GM18868 (cell line): ENCODE data around the gene XPR1.
"Not testable (repeated sequence)": the region's sequence is repeated elsewhere in the genome, so short reads cannot be mapped to it uniquely, and the experiment has no call there.

Experiments used
- ATAC-seq: cut with Tn5 transposase; IDR thresholded peaks from one replicate; pipeline ENCODE4 v1.9.1; 2021; ENCODE audit warnings: mild to moderate bottlenecking, moderate library complexity; ENCODE audit not compliant: unreplicated experiment

Gene XPR1

DNA sequence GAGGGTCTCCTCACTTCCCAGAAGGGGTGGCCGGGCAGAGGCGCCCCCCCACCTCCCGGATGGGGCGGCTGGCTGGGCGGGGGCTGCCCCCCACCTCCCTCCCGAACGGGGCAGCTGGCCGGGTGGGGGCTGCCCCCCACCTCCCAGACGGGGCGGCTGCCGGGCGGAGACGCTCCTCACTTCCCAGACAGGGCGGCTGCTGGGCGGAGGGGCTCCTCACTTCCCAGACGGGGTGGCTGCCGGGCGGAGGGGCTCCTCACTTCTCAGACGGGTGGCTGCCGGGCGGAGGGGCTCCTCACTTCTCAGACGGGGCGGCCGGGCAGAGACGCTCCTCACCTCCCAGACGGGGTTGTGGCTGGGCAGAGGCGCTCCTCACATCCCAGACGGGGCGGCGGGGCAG is 78.9 kb downstream of the XPR1 start:
- not testable (repeated sequence) for ATAC-seq

DNA sequence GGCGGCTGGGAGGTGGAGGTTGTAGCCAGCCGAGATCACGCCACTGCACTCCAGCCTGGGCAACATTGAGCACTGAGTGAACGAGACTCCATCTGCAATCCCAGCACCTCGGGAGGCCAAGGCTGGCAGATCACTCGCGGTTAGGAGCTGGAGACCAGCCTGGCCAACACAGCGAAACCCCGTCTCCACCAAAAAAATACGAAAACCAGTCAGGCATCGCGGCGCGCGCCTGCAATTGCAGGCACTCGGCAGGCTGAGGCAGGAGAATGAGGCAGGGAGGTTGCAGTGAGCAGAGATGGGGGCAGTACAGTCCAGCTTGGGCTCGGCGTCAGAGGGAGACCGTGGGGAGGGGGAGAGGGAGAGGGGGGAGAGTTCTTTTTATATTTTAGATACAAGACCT is 79.4 kb downstream of the XPR1 start:
- ATAC-seq, result not testable (repeated sequence)

DNA sequence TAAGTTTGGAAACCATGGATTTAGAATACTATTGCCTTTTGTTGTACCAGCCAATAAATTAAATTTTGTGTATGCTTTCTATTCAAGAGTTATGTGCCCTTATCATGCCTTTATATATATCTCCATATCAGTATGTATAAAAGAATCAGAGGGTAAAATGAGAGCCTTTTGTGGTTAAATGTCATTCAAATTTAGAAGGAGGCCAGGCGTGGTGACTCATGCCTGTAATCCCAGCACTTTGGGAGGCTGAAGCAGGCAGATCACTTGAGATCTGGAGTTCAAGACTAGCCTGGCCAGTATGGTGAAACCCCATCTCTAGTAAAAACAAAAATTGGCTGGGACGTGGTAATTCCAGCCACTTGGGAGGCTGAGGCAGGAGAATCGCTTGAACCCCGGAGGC is 88.9 kb downstream of the XPR1 start:
- ATAC-seq, result no peak

DNA sequence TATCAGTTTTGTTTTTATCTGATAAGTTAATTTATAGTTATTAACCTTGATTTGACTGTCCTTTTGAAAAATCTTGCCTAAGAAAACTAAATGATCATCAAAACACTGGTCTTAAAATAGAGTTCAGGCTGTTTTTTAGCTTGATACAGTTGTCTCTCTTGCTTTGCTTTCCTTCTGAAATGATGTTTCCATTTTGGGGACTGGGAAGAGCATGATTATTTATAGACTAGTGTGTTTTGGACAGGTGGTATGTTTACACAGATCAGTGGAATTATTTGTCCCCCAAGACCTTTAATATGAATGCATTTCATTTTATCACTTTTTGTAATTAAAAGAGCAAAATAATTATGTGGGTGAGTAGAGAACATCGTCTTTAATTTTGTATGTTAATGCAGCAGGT is 90.8 kb downstream of the XPR1 start:
- ATAC-seq, result no peak

DNA sequence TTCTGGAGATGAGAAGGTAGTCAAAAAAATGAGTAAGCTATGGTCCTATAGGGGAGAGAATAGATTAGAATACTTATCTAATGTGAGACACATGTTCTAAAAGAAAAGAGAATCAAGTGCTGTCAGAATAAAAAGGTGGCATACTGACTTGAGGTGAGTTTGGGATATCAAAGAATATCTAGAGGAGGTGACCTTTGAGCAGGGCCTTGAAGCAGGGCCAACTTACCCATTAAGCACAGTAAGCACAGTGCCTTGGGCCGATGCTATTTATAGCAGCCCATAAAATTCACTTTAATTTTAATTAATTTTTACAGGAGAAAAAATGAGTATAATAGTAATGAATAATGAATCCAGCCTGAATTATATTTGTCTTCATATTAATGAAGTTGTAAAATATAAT is 92.2 kb downstream of the XPR1 start:
- ATAC-seq, result no peak

DNA sequence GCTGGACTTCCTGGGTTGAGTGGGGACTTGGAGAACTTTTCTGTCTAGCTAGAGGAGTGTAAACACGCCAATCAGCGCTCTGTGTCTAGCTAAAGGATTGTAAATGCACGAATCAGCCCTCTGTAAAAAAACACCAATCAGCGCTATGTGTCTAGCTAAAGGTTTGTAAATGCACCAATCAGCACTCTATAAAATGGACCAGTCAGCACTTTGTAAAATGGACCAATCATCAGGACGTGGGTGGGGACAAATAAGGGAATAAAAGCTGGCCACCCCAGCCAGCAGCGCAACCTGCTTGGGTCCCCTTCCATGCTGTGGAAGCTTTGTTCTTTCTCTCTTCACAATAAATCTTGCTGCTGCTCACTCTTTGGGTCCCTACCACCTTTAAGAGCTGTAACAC is 94.2 kb downstream of the XPR1 start:
- ATAC-seq, result not testable (repeated sequence)

DNA sequence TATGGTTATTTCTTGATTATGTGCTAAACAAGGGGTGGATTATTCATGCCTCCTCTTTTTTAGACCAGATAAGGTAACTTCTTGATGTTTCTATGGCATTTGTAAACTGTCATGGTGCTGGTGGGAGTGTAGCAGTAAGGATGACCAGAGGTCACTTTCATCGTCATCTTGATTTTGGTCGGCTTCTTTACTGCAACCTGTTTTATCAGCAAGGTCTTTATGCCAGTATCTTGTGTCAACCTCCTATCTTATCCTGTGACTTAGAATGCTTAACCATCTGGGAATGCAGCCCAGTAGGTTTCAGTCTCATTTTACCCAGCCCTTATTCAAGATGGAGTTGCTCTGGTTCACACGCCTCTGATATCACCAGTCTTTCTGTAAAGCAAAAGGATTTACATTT is 95.9 kb downstream of the XPR1 start:
- not testable (repeated sequence) for ATAC-seq

DNA sequence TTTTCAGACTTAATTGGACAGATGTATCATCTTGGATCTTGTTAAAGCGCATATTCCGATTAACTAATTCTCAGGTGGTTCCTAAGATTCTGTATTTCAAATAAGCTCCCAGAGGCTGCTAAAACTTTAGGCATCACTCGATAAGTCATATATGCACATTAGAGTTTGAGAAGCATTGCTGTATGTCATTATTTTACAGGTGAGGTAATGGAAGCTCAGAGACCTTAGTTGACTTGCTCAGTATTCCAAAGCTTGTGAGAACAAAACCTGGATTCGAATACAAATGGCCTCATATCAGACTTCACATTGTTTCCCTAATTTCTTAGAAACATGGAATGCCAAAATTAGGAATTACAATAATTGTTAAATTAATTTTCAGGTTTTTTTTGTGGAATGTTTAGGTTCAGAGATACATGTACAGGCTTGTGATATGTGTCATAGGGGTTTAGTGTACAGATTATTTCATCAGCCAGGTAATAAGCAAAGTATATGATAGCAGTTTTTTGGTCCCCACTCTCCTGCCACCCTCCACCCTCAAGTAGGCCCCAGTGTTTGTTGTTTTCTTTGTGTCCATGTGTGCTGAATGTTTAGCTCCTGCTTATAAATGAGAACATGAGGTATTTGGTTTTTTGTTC is 96.8 kb downstream of the XPR1 start:
- no peak for ATAC-seq

DNA sequence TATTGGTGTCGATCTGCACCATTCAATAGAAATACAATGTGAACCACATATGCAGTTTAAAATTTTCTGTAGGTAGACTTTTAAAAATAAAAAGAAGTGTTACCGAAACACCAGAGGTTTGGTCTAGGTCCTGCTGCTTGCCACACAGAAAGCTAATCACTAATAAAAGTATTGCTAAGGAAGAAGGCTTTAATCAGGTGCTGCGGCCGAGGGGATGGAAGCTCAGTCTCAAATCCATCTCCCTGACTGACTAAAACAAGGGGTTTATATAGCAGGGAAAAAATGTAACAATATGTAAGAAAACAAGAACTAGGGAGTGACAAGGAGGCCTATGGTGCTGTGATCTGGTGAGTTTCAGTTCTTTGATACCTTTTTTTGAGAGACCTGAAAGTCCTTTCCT is 99.3 kb downstream of the XPR1 start:
- ATAC-seq, result no peak

DNA sequence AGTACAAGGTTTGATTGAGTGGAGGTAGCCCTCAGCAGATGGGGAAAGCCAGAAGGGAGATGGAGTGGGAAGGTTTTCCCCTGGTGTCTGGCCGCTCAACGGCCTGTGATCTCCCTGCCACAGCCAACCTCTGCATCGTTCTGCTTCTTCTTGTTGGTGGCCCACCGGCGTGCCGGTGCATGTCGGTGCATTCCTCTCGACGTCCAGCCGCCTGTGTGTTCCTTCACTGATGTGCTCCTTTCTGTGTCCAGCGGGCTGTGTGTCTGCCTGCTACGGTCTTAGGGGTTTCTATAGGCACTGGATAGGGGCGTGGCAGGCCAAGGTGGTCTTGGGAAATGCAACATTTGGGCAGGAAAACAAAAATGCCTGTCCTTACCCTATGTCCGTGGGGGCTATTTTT is 101.0 kb downstream of the XPR1 start:
- ATAC-seq, result no peak

DNA sequence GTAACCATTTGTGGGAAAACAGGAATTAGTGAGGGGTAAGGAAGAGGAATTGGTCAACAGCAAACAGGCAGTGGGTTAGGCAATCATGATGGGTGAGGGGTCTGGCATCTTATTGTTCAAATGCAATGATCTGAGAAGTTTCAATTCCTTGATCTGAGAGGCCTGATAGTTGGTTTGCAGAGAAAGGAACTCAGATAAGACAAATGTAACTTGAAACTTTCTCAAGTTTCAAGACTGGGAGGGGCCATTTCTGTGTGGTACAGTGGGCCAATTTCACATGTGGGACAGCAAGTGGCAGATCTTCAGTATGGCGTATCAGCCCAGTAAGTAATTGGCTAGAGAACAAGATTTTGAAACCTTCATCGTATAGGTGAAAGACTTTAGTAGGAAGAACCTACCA is 102.5 kb downstream of the XPR1 start:
- ATAC-seq, result no peak

DNA sequence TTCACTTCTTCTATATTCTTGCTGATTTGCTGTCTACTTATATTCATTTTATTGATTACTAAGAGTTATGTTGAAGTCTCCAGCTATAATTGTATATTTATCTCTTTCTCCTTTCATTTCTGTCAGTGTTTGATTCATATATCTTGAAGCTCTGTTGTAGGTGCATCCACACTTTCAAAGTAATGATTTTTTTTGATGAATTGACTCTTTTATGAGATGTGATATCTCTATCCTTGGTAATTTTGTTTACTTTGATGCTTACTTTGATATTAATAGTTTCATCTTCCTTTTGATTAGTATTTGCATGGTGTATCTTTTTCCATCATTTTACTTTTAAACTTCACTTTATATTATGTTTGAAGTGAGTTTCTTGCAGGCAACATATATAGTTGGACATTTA is 110.8 kb downstream of the XPR1 start:
- ATAC-seq, result no peak

DNA sequence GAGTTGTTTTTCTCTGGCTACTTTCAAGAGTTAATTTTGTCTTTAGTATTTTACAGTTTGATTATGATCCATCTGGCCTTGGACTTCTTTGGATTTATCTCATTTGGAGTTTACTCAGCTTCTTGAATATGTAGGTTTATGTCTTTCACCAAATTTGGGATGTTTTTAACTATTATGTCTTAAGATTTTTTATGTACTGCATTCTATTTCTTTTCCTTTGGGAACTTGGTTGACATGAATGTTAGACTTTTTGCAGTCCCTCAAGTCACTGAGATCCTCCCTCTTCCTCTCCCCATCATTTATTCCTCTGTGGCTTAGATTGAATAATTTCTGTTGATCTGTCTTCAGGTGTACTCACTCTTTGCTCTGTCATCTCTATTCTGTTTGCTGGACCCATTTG is 112.0 kb downstream of the XPR1 start:
- no peak for ATAC-seq

DNA sequence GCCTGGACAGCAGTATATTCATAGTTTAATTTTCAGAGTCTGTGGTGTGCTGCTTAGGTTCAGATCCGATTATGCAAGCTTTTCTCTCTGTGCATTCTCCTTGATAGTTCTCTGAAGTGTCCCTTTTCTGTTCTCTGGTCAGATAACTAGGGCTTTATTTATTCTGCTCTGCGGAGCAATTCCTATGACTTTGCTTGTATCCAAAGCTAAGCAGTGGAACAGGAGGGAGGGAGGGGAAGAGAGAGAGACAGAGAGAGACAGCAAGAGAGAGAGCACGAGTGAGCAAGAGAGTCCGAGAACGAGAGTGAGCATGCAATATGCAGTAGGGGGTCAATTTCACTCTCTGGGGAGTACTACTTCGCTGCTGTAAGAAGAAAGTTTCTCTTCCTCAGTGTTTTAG is 113.3 kb downstream of the XPR1 start:
- ATAC-seq, result no peak

DNA sequence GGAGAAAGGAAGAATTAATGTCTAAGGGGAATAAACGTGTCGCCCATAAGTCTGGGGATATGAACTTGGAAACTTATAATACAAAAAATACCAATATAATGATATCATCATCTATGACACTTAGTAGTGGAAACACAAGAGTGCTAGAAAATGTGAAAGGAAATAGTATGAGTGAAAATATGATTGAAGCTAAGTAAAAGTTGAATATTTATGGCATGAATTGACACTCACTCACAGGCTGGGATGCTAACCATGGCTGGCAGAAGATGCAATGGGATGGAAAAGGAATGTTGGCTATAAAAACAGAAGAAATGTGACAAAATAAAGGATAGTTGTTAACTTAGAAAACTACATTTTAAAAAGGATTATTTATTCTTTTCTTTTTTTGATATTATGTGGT is 120.1 kb downstream of the XPR1 start:
- ATAC-seq, result no peak

DNA sequence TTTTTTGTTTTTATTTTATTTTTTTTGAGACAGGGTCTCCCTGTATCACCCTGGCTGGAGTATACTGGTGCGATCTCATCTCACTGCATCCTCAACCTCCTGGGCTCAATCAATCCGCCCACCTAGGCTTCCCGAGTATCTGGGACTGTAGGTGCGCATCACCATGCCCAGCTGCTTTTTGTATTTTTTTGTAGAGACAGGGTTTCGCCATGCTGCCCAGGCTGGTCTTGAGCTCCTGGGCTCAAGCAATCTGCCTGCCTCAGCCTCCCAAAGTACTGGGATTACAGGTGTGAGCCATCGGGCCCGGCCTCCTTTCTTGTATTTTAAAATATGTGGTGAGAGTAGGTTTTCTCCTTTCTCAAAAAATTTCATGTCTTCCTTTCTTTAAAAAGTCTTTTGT is 122.6 kb downstream of the XPR1 start:
- ATAC-seq, result no peak

DNA sequence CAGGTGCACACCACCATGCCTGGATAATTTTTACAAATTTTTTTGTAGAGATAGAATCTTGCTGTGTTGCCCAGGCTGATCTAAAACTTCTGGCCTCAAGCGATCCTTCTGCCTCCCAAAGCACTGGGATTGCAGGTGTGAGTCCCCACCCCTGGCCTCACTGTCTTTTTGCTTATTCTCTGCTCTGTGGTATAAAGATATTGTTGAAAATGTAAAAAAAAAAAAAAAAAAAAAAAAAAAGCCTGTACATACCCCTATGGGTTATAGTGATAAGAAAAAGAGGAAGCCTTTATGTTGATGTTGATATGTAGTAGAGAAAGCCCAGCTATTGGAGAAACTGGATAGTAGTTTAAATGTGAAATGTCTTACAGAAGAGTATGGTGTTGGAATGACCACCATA is 125.8 kb downstream of the XPR1 start:
- no peak for ATAC-seq

DNA sequence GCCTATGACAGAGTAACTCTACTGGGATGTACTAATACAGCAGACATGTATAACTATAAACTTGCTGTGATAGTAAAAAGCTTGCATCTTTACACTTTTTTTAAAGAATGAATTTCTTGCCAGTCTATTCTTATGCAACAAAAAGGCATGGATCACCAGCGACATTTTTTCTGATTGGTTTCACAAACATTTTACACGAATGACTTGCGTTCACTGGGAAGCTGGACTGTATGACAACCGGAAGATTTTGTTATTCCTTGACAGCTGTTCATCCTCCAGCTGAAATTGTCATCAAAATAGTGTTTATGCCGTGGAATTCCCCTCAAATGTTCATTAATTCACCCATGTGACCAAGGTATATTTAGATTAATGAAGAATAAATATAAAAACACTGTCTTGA is 131.0 kb downstream of the XPR1 start:
- no peak for ATAC-seq

DNA sequence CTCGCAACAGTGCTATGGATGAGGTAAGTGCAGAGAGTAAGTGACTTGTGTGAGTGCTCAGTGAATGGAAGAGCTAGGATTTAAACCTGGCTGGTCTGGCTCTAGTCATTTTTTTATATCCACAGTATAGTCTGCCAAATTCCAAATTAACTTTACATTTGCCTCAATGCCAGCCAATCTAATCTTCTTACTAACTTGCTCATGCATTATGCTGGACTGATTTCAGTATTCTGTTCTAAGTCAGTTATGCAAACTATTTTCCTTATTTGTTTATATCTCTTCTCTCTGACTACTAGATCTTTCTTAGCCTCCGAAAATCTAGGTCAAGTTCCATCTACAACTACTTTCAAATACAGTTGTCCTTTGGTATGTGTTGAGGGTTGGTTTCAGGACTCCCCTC is 133.3 kb downstream of the XPR1 start:
- no peak for ATAC-seq

DNA sequence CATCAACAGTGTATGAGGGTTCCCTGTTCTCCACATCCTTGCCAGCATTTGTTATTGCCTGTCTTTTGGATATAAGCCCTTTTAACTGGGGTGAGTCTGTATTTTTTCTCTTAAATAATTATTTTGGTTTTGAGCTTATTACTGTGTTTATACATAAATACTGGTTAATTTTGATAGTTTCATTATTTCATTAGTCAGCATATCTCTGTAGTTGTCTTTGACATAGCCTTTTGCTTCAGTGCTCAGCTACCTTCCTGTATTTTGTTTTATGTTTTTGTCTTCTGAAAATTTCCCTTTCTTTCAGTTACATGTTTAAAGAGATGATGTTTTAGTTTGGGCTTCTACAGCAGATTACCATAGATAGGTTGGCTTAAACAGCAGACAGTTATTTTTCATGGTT is 138.1 kb downstream of the XPR1 start:
- ATAC-seq, result no peak

DNA sequence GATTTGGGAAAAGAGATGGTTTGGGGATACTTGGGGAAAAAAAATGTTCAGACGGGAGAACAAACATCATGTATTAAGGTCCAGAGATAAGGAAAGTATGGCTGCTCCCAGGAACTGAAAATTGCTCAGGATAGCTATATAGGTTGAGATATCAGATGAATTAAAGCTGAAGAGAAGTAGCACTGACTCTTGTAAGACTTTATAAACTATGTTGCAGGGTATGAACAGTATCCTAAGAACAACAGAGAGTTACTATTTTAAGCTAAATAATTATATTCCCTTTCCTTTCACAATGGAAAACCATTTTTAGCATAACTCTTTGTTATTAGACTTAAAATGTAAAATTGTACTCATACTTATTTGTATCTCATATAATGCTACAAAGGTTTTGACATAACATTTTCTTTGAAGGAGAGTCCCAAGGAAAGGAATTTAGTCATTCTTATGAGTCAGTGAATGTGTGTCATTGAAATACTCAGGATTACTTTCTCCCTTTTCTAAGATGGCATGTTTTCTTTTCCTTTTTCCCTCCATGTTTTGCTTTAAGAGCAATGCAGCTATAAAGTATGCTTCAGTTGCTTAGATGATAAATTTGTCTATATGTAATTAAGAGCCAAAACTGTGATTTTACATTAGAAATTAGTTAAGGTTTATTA is 141.5 kb downstream of the XPR1 start:
- ATAC-seq, result no peak

DNA sequence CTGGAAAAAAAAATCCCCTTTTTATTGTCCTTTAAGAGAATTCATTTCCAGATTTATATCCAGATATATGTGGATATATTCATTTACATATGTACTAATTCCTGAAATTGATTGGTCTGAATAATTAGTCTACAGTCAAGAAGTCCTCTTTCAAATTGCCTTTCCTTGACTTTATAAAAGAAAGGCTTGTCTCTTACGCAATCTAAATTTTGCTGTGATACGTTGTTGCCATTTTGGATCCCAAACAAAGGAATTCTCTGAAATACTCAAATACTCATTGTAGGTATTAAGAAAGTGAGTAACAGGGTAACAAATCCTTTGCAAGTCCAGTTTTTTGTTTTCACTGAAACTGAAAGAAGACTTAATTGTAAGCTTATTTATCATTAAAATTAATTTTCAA is 144.0 kb downstream of the XPR1 start:
- ATAC-seq, result no peak

DNA sequence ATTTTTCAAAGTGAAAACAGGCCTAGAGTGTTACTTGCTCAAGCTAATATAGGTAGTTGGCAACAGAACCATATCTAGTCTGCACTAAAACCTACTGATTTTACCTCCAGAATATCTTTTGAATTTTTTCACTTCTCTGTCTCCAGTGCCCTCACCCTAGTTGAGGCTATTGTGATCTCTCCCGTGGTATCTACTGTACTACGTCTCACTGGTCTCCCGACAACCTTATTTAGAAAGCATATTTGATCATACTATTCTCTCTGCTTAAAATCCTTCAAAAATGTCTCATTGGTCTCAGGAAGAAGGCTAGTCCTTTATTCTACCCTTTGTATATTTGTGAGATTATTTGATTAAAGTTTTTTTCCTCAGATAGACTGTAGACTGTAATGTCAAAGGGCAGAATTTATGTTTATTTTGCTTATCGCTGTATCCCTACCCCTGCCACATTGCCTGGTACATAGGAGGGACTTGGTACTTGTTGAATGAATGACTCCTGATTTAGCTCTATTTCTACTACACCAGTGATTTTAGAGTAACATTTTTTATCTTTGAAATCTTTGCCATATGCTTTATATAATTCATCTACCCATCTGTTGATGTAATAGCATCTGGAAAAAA is 145.4 kb downstream of the XPR1 start:
- ATAC-seq, result no peak
